Keratinocyte (primary cell): ENCODE measurements around the gene ACAT2. TPM values are rescaled to one million over a fixed set of nuclear protein-coding genes. Genes with fewer than 3 reads are reported as not detected.
"Not testable (repeated sequence)": the region's sequence is repeated elsewhere in the genome, so short reads cannot be mapped to it uniquely, and the experiment has no call there.

Experiments
- DNase-seq: peaks from one replicate; pipeline ENCODE4 v3.0.0-alpha.2; 2011; ENCODE audit warnings: low read depth, missing footprints, low spot score
- FAIRE-seq: peaks from 2 replicates; lab custom pipeline; 2011; peaks lifted over from hg19 to GRCh38; lab: Jason Lieb, UNC
- H2AFZ ChIP-seq: 2 replicates; pipeline ENCODE4 v1.6.0; 2012; ENCODE audit warnings: low read length, control low read depth, inconsistent platforms; ENCODE audit not compliant: control insufficient read depth
- H3K27ac ChIP-seq: 2 replicates; pipeline ENCODE4 v1.5.1; 2011; ENCODE audit warnings: low read length; ENCODE audit not compliant: control insufficient read depth, insufficient read depth
- H3K27me3 ChIP-seq: 3 replicates; pipeline ENCODE4 v1.6.0; 2011; ENCODE audit warnings: low read length; ENCODE audit not compliant: control insufficient read depth, insufficient read depth; ENCODE audit errors: extremely low read depth
- H3K36me3 ChIP-seq, 2 experiments: 2 replicates in 1 of 2; 3 replicates in 1 of 2; pipeline ENCODE4 v1.5.1; 2011; ENCODE audit warnings: low read length in 2 of 2, mild to moderate bottlenecking in 1 of 2; ENCODE audit not compliant: control insufficient read depth in 2 of 2, insufficient read depth in 2 of 2; ENCODE audit errors: extremely low read depth in 1 of 2
- H3K4me1 ChIP-seq: 3 replicates; pipeline ENCODE4 v1.5.1; 2011; ENCODE audit warnings: low read length; ENCODE audit not compliant: control insufficient read depth, insufficient read depth; ENCODE audit errors: extremely low read depth
- H3K4me2 ChIP-seq: 3 replicates; pipeline ENCODE4 v1.6.0; 2011; ENCODE audit warnings: low read depth, low read length; ENCODE audit not compliant: control insufficient read depth, insufficient read depth; ENCODE audit errors: extremely low read depth
- H3K4me3 ChIP-seq, 3 experiments: fragments of 200-600 bp in 1 of 3; sonication (generic) in 1 of 3; 2 replicates in 2 of 3; 3 replicates in 1 of 3; pipeline ENCODE4 v1.5.1; 2011 to 2016; ENCODE audit warnings: low read length in 3 of 3, mild to moderate bottlenecking in 3 of 3, control low read depth in 2 of 3, inconsistent platforms in 1 of 3, low read depth in 1 of 3, mixed read lengths in 1 of 3, mixed run types in 1 of 3, moderate library complexity in 1 of 3; ENCODE audit not compliant: control insufficient read depth in 2 of 3, insufficient read depth in 2 of 3; ENCODE audit errors: extremely low read depth in 1 of 3
- H3K79me2 ChIP-seq: 2 replicates; pipeline ENCODE4 v1.6.0; 2012; ENCODE audit warnings: low read length; ENCODE audit not compliant: control insufficient read depth, insufficient read depth
- H3K9ac ChIP-seq: 3 replicates; pipeline ENCODE4 v1.6.0; 2011; ENCODE audit warnings: low read length; ENCODE audit not compliant: control insufficient read depth, insufficient read depth; ENCODE audit errors: extremely low read depth
- H3K9me1 ChIP-seq: 3 replicates; pipeline ENCODE4 v1.6.0; 2011; ENCODE audit warnings: low read length; ENCODE audit not compliant: control insufficient read depth, insufficient read depth; ENCODE audit errors: extremely low read depth
- H3K9me3 ChIP-seq: 2 replicates; pipeline ENCODE4 v1.5.1; 2012; ENCODE audit warnings: low read depth, low read length; ENCODE audit not compliant: control insufficient read depth
- H4K20me1 ChIP-seq: 3 replicates; pipeline ENCODE4 v1.6.0; 2011; ENCODE audit warnings: low read length; ENCODE audit not compliant: control insufficient read depth, insufficient read depth; ENCODE audit errors: extremely low read depth
- EZH2 ChIP-seq: IDR thresholded peaks from one replicate; pipeline ENCODE4 v1.6.1; 2012; ENCODE audit warnings: inconsistent platforms, mild to moderate bottlenecking, low read length, moderate library complexity
- dilution Hi-C: fragments of 300-500 bp; cut with MboI; formaldehyde crosslinking; loops from one replicate; pipeline ENCODE4 v1.7.0; 2020; ENCODE audit warnings: low sequenced_read_pairs; ENCODE audit not compliant: extremely low pct_ligation_motif_present
- polyA plus RNA-seq, 5 experiments: library from polyadenylated mRNA; depleted of rRNA in 3 of 5; stranded (reverse) in 3 of 5; stranded (forward) in 1 of 5; unstranded in 1 of 5; fragments of >200 nt; gene quantifications; 1 replicate in 1 of 5; 2 replicates in 3 of 5; 3 replicates in 1 of 5; pipeline versions ENCODE4 v1.2.1 to v1.2.3, GENCODE V29; 2011 to 2012; ENCODE audit warnings: missing spikeins in 2 of 5, low read depth in 1 of 5, low replicate concordance in 1 of 5
- TF ChIP-seq, protein P1 (sequence below), 3 experiments: IDR thresholded peaks in 1 of 3; conservative IDR thresholded peaks in 1 of 3; optimal IDR thresholded peaks in 1 of 3; 2 replicates in 2 of 3; 3 replicates in 1 of 3; pipeline versions ENCODE3 to v1.5.1; 2011; ENCODE audit warnings: low read length in 3 of 3, mild to moderate bottlenecking in 3 of 3, moderate library complexity in 2 of 3, control low read depth in 1 of 3, inconsistent platforms in 1 of 3; ENCODE audit not compliant: insufficient read depth in 2 of 3; ENCODE audit errors: extremely low read depth in 1 of 3

ACAT2 gene
- polyA plus RNA-seq, 1 donor (not counting 4 experiments of a cell fraction or from before 2014, with no cell fraction given) = 205 TPM

DNA sequence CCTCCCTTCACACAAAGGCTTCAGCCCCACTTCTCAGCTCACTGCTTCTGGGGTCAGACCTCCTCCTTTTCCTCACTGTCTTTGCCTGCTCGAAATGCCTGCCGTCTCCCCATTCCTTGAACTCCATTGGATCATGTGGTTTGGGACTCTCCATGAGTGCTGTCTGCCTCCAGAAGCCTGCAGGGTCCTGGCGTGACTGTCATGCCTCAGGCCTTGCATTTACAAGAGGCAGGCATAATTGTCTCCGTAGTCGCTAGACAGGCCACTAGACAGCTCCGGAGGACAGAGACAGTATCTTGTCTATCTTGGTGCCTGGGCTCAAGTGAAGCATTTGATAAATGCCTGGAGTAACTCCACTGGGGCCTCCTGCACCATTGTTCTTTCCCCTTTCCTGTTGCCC is 53.6 kb downstream of the ACAT2 start:
- H3K4me3 ChIP-seq = no peak overlapping the region
- H3K9me1 ChIP-seq = no peaks in the 10 kb centered on the region
- H4K20me1 ChIP-seq = no peaks in the 10 kb centered on the region
- dilution Hi-C loops = no loop called here
- H3K4me2 ChIP-seq = no peak overlapping the region
- no peak overlapping the region for H2AFZ ChIP-seq
- no peak for FAIRE-seq
- no peaks in the 10 kb centered on the region for H3K9me3 ChIP-seq
- H3K79me2 ChIP-seq = no peaks in the 10 kb centered on the region
- TF ChIP-seq EZH2 = no peak
- DNase-seq = no peak
- H3K27me3 ChIP-seq = no peaks in the 10 kb centered on the region
- no peaks in the 10 kb centered on the region for H3K4me1 ChIP-seq
- H3K9ac ChIP-seq = no peak overlapping the region
- no peaks in the 10 kb centered on the region for H3K36me3 ChIP-seq
- no peak overlapping the region for H3K27ac ChIP-seq

DNA sequence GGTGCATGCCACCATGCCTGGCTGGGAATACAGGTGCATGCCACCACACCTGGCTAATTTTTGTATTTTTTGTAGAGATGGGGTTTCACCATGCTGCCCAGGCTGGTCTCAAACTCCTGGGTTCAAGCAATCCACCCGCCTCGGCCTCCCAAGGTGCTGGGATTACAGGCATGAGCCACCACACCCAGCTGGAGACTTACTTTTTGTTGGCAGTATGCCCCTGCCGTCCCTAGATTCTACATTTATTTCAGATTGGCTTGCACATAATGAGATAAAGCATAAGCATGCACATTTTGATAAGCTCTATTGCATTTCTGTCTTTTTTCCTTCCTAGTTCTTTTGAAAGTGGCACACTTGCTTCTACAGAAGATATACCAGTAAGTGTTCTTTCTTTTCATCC is 54.9 kb downstream of the ACAT2 start:
- H3K27me3 ChIP-seq, dilution Hi-C loops, H3K27ac ChIP-seq, H3K9me1 ChIP-seq, H3K36me3 ChIP-seq, H3K79me2 ChIP-seq, DNase-seq, H4K20me1 ChIP-seq, H3K9ac ChIP-seq, H3K9me3 ChIP-seq, FAIRE-seq, H3K4me3 ChIP-seq, H2AFZ ChIP-seq, H3K4me2 ChIP-seq, H3K4me1 ChIP-seq: not testable (repeated sequence)

DNA sequence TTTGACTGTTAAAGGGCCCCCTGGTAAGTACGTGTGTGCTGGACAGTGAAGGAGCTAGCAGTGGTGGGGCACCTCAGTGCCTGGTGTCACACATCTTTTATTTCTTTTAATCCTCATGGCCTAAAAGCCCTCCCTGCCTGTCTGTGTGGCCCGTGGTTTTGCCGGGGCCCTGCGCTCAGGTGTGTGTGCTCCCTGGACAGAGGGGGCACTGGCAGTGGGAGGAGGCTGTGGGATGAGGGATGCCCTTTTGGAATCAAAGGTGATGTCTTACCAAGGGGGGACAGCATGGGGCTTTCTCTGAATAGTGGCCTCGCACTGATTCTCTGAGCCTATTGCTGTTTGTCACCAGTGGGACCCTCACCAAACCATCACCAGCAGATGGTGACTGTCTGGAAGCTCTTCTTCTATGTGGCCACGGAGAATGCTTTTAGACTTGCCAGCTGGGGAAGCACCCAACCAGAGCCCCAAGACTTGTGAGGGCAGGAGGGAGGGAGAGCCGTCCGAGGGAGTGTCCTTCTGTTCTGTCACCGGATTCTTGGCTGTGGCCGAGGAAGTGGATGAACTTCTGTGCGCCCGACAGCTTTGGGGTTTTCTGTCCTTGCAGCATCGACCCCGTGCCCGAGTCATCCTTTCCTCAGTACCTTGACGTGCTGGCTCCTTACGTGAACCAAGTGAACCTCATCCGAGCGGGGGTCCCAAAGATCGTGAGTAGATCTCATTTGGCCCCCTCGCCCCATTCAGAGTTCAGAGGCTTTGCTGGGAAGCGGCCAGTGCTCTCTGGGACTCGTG is 56.3 kb downstream of the ACAT2 start:
- Histone ChIP-seq H3K79me2 (no peaks in the 10 kb centered on the region), H3K27ac (no peak overlapping the region), H3K9me3 (no peaks in the 10 kb centered on the region), H3K4me3 (no peak overlapping the region), H3K36me3 (no peaks in the 10 kb centered on the region), H2AFZ (no peak overlapping the region), H3K9me1 (no peaks in the 10 kb centered on the region), H4K20me1 (no peaks in the 10 kb centered on the region), H3K27me3 (no peaks in the 10 kb centered on the region), H3K9ac (no peak overlapping the region), H3K4me2 (no peak overlapping the region), H3K4me1 (no peaks in the 10 kb centered on the region)
- no peak for FAIRE-seq
- TF ChIP-seq, protein P1, sequence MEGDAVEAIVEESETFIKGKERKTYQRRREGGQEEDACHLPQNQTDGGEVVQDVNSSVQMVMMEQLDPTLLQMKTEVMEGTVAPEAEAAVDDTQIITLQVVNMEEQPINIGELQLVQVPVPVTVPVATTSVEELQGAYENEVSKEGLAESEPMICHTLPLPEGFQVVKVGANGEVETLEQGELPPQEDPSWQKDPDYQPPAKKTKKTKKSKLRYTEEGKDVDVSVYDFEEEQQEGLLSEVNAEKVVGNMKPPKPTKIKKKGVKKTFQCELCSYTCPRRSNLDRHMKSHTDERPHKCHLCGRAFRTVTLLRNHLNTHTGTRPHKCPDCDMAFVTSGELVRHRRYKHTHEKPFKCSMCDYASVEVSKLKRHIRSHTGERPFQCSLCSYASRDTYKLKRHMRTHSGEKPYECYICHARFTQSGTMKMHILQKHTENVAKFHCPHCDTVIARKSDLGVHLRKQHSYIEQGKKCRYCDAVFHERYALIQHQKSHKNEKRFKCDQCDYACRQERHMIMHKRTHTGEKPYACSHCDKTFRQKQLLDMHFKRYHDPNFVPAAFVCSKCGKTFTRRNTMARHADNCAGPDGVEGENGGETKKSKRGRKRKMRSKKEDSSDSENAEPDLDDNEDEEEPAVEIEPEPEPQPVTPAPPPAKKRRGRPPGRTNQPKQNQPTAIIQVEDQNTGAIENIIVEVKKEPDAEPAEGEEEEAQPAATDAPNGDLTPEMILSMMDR (optimal IDR thresholded peaks at IDR 0.05 in 1 of 3, IDR thresholded peaks at IDR 0.05 in 1 of 3, conservative IDR thresholded peaks at IDR 0.05 in 1 of 3; ENCODE audit: extremely low read depth in 1 of 3, insufficient read depth in 2 of 3, low read length in 3 of 3) = no peak
- TF ChIP-seq EZH2 = no peak
- dilution Hi-C loops = no loop called here
- no peak for DNase-seq
